Breast epithelium (tissue), 3 donors: ENCODE data around the gene PAM16.

Experiments
- POLR2AphosphoS5 ChIP-seq, 3 donors: sonication (generic); formaldehyde crosslinking; IDR thresholded peaks; one replicate each; pipeline ENCODE4 v1.6.1; 2017; ENCODE audit warnings: antibody characterized with exemption in 3 of 3
- TF ChIP-seq, protein P1 (sequence below), 3 donors: fragments of 450-650 bp; IDR thresholded peaks; one replicate each; pipeline ENCODE4 v1.5.1; 2016 to 2017; ENCODE audit warnings: antibody characterized with exemption in 3 of 3, mild to moderate bottlenecking in 3 of 3, moderate library complexity in 3 of 3

DNA sequence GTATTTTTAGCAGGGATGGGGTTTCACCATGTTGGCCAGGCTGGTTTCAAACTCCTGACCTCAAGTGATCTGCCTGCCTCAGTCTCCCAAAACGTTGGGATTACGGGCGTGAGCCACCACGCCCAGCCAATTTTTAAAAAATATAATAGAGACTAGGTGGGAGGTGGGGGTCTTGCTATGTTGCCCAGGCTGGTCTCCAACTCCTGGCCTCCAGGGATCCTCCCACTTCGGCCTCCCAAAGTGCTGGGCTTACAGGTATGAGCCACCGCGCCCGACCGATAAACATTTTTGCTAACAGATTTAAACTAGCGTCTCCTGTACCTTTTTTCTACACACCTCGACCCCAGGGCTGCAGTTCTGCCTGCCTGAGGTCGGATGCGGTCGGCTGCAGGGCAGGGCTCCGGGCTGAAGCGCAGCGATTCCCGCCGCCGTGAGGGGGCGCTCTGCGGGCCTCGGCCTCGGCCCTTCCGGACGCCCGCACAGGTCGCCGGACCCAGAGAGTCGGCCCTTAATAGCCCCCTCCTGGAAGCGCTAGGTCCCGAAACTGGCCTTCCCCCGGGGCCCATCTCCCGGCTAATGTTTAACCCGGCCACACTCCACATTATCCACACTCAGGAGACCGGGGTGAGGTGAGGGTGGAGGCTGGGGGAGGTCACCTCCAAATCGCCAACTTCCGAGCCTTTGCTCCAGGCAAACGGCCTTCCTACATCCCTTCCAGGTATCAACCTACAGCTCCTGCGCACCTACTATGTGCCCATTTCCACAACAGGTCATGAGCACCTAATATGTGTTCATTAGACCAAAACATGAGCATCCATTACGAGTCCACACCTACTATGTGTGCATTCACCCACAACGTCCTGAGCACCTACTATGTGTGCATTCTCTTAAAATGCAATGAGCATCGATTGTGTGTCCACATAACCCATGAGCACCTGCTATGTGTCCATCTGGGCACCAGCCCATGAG, 37.3 kb downstream of the PAM16 start:
- no peak for TF ChIP-seq POLR2AphosphoS5 (IDR thresholded peaks at IDR 0.05)
- TF ChIP-seq, protein P1, sequence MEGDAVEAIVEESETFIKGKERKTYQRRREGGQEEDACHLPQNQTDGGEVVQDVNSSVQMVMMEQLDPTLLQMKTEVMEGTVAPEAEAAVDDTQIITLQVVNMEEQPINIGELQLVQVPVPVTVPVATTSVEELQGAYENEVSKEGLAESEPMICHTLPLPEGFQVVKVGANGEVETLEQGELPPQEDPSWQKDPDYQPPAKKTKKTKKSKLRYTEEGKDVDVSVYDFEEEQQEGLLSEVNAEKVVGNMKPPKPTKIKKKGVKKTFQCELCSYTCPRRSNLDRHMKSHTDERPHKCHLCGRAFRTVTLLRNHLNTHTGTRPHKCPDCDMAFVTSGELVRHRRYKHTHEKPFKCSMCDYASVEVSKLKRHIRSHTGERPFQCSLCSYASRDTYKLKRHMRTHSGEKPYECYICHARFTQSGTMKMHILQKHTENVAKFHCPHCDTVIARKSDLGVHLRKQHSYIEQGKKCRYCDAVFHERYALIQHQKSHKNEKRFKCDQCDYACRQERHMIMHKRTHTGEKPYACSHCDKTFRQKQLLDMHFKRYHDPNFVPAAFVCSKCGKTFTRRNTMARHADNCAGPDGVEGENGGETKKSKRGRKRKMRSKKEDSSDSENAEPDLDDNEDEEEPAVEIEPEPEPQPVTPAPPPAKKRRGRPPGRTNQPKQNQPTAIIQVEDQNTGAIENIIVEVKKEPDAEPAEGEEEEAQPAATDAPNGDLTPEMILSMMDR (IDR thresholded peaks at IDR 0.05) = peak in 2 of 3 donors; percentile 15 to 37
